ENCODE measurements around the gene EPB42. TPM values are rescaled to one million over a fixed set of nuclear protein-coding genes. Genes with fewer than 3 reads are reported as not detected.

Gene EPB42
- polyA plus RNA-seq, 1 of the 3 experiments (the other 2 are of a cell fraction) = not detected

- ChIA-PET CTCF (interaction anchor here (0.7 to 5.4 kb wide), 5 partner anchors 7 to 89 kb away, joined by 3 to 41 read pairs (median 10); no protein-coding TSS in a partner anchor), POLR2A (no interaction called here)
- no peak overlapping the region for H3K9ac ChIP-seq
- no peaks in the 10 kb centered on the region for H3K9me3 ChIP-seq
- peaks cover 11% of the 10 kb centered on the region for H3F3A ChIP-seq (replicated peaks; ENCODE audit: insufficient read depth)
- no peaks in the 10 kb centered on the region for H3K4me1 ChIP-seq (ENCODE audit: control insufficient read depth in 1 of 2, insufficient read depth in 2 of 2, low read depth in 1 of 2, low read length in 1 of 2)
- no peak for TF ChIP-seq TAF1 (IDR thresholded peaks at IDR 0.05; ENCODE audit: borderline replicate concordance, low read depth, low read length)
- TF ChIP-seq FOXM1 (IDR thresholded peaks at IDR 0.05; ENCODE audit: low read depth) = no peak
- TF ChIP-seq MAX (IDR thresholded peaks at IDR 0.05; ENCODE audit: low read depth) = no peak
- no peak for TF ChIP-seq POLR2AphosphoS5 (IDR thresholded peaks at IDR 0.05; ENCODE audit: low read depth, low read length)
- TF ChIP-seq EP300 (IDR thresholded peaks at IDR 0.05; ENCODE audit: borderline replicate concordance in 1 of 2, low read depth in 1 of 2, low read length in 1 of 2) = no peak
- no peak for TF ChIP-seq IRF3 (IDR thresholded peaks at IDR 0.05; ENCODE audit: low read depth, low read length)
- TF ChIP-seq RAD21 (IDR thresholded peaks at IDR 0.05; ENCODE audit: low read length) = no peak
- TF ChIP-seq SIN3A (IDR thresholded peaks at IDR 0.05; ENCODE audit: borderline replicate concordance, low read depth, low read length) = no peak
- no peak for TF ChIP-seq GATA2 (CRISPR knock-in tag; IDR thresholded peaks at IDR 0.05)
- TF ChIP-seq CHD2 (IDR thresholded peaks at IDR 0.05; ENCODE audit: low read length, partially characterized antibody) = no peak
- no peak for TF ChIP-seq PBX3 (IDR thresholded peaks at IDR 0.05)
- TF ChIP-seq JUND (IDR thresholded peaks at IDR 0.05) = no peak
- TF ChIP-seq TCF12 (IDR thresholded peaks at IDR 0.05) = no peak
- TF ChIP-seq YY1 (IDR thresholded peaks at IDR 0.05; ENCODE audit: low read depth) = no peak
- TF ChIP-seq USF2 (IDR thresholded peaks at IDR 0.05; ENCODE audit: borderline replicate concordance, low read depth, low read length) = no peak
- no peak for TF ChIP-seq RFX5 (IDR thresholded peaks at IDR 0.05; ENCODE audit: low read length)
- TF ChIP-seq MEF2A (IDR thresholded peaks at IDR 0.05; ENCODE audit: borderline replicate concordance, low read depth) = no peak
- no peak for TF ChIP-seq ELF1 (IDR thresholded peaks at IDR 0.05)
- H3K9me2 ChIP-seq = no peaks in the 10 kb centered on the region
- H3K27me3 ChIP-seq (ENCODE audit: insufficient read depth) = no peaks in the 10 kb centered on the region
- WGBS (ENCODE audit: low lambda C conversion rate) = 86% methylated on average over 10 of the region's 10 CpGs
- DNase-seq = no peak
- peaks cover 37 to 44% of the 10 kb centered on the region in 2 experiments for H3K36me3 ChIP-seq (replicated peaks in 1 of 2; ENCODE audit: control insufficient read depth in 1 of 2, insufficient read depth in 2 of 2, low read length in 1 of 2)
- H3K79me2 ChIP-seq (ENCODE audit: insufficient read depth) = no peaks in the 10 kb centered on the region
- H3K27ac ChIP-seq (ENCODE audit: low read depth in 2 of 2, low read length in 1 of 2) = no peak overlapping the region
- H2AFZ ChIP-seq (ENCODE audit: low read depth) = no peak overlapping the region
- no peak overlapping the region for H3K4me2 ChIP-seq
- H3K4me3 ChIP-seq (ENCODE audit: low read depth in 2 of 2, low read length in 1 of 2) = no peak overlapping the region
- no peaks in the 10 kb centered on the region for H4K20me1 ChIP-seq (ENCODE audit: insufficient read depth)
Measured at GRCh38 chr15:43196760-43197548, 23.9 kb downstream of the EPB42 start.
